ENCODE data around the gene SCFD1.

Gene SCFD1

GRCh38 chr14:30708157-30708556, 86.0 kb downstream of the SCFD1 start:
- peak in 1 of 2 experiments; percentile 5 for DNase-seq (ENCODE audit: low read depth in 1 of 2, low spot score in 1 of 2)
- in situ Hi-C loops (cut with HindIII; ENCODE audit: low pct_unique_long_range_greater_than_20kb, low sequenced_read_pairs) = no loop called here
- no peak for TF ChIP-seq JUND (IDR thresholded peaks at IDR 0.05; ENCODE audit: low read depth)

GRCh38 chr14:30709201-30709600, 87.1 kb downstream of the SCFD1 start:
- no peak for DNase-seq (ENCODE audit: low read depth in 1 of 2, low spot score in 1 of 2)
- in situ Hi-C loops (cut with HindIII; ENCODE audit: low pct_unique_long_range_greater_than_20kb, low sequenced_read_pairs) = no loop called here
- TF ChIP-seq JUND (IDR thresholded peaks at IDR 0.05; ENCODE audit: low read depth) = no peak

GRCh38 chr14:30710876-30711275, 88.8 kb downstream of the SCFD1 start:
- TF ChIP-seq JUND (IDR thresholded peaks at IDR 0.05; ENCODE audit: low read depth) = no peak
- in situ Hi-C loops (cut with HindIII; ENCODE audit: low pct_unique_long_range_greater_than_20kb, low sequenced_read_pairs) = no loop called here
- no peak for DNase-seq (ENCODE audit: low read depth in 1 of 2, low spot score in 1 of 2)

GRCh38 chr14:30719137-30719536, 97.0 kb downstream of the SCFD1 start:
- no peak for TF ChIP-seq JUND (IDR thresholded peaks at IDR 0.05; ENCODE audit: low read depth)
- DNase-seq (ENCODE audit: low read depth in 1 of 2, low spot score in 1 of 2) = no peak
- in situ Hi-C loops (cut with HindIII; ENCODE audit: low pct_unique_long_range_greater_than_20kb, low sequenced_read_pairs) = no loop called here

- no peak for TF ChIP-seq JUND (IDR thresholded peaks at IDR 0.05; ENCODE audit: low read depth)
- DNase-seq (ENCODE audit: low read depth in 1 of 2, low spot score in 1 of 2) = no peak
- in situ Hi-C loops (cut with HindIII; ENCODE audit: low pct_unique_long_range_greater_than_20kb, low sequenced_read_pairs) = no loop called here
Measured at GRCh38 chr14:30725763-30726162, 103.6 kb downstream of the SCFD1 start.

GRCh38 chr14:30728471-30728870, 106.4 kb downstream of the SCFD1 start:
- in situ Hi-C loops (cut with HindIII; ENCODE audit: low pct_unique_long_range_greater_than_20kb, low sequenced_read_pairs) = no loop called here
- TF ChIP-seq JUND (IDR thresholded peaks at IDR 0.05; ENCODE audit: low read depth) = no peak
- DNase-seq (ENCODE audit: low read depth in 1 of 2, low spot score in 1 of 2) = no peak

- DNase-seq (ENCODE audit: low read depth in 1 of 2, low spot score in 1 of 2) = no peak
- TF ChIP-seq JUND (IDR thresholded peaks at IDR 0.05; ENCODE audit: low read depth) = no peak
- in situ Hi-C loops (cut with HindIII; ENCODE audit: low pct_unique_long_range_greater_than_20kb, low sequenced_read_pairs) = no loop called here
Measured at GRCh38 chr14:30737916-30738315, 115.8 kb downstream of the SCFD1 start.

GRCh38 chr14:30738978-30739377, 116.9 kb downstream of the SCFD1 start:
- in situ Hi-C loops (cut with HindIII; ENCODE audit: low pct_unique_long_range_greater_than_20kb, low sequenced_read_pairs) = no loop called here
- TF ChIP-seq JUND (IDR thresholded peaks at IDR 0.05; ENCODE audit: low read depth) = no peak

GRCh38 chr14:30748343-30748742, 126.2 kb downstream of the SCFD1 start:
- in situ Hi-C loops (cut with HindIII; ENCODE audit: low pct_unique_long_range_greater_than_20kb, low sequenced_read_pairs) = no loop called here
- DNase-seq (ENCODE audit: low read depth in 1 of 2, low spot score in 1 of 2) = peak in 1 of 2 experiments; percentile 9
- TF ChIP-seq JUND (IDR thresholded peaks at IDR 0.05; ENCODE audit: low read depth) = no peak

More at GRCh38 chr14:30738978-30739377, 116.9 kb downstream of the SCFD1 start:
- no peak for DNase-seq (ENCODE audit: low read depth in 1 of 2, low spot score in 1 of 2)

GRCh38 chr14:30751646-30752416, 129.7 kb downstream of the SCFD1 start:
- in situ Hi-C loops (cut with HindIII; ENCODE audit: low pct_unique_long_range_greater_than_20kb, low sequenced_read_pairs) = no loop called here
- DNase-seq (ENCODE audit: low read depth in 1 of 2, low spot score in 1 of 2) = no peak
- no peak for TF ChIP-seq JUND (IDR thresholded peaks at IDR 0.05; ENCODE audit: low read depth)

- in situ Hi-C loops (cut with HindIII; ENCODE audit: low pct_unique_long_range_greater_than_20kb, low sequenced_read_pairs) = no loop called here
- DNase-seq (ENCODE audit: low read depth in 1 of 2, low spot score in 1 of 2) = no peak
- no peak for TF ChIP-seq JUND (IDR thresholded peaks at IDR 0.05; ENCODE audit: low read depth)
Measured at GRCh38 chr14:30753452-30753851, 131.3 kb downstream of the SCFD1 start.

GRCh38 chr14:30754778-30755177, 132.7 kb downstream of the SCFD1 start:
- in situ Hi-C loops (cut with HindIII; ENCODE audit: low pct_unique_long_range_greater_than_20kb, low sequenced_read_pairs) = no loop called here
- no peak for DNase-seq (ENCODE audit: low read depth in 1 of 2, low spot score in 1 of 2)
- no peak for TF ChIP-seq JUND (IDR thresholded peaks at IDR 0.05; ENCODE audit: low read depth)

GRCh38 chr14:30756594-30756993, 134.5 kb downstream of the SCFD1 start:
- in situ Hi-C loops (cut with HindIII; ENCODE audit: low pct_unique_long_range_greater_than_20kb, low sequenced_read_pairs) = no loop called here
- no peak for TF ChIP-seq JUND (IDR thresholded peaks at IDR 0.05; ENCODE audit: low read depth)
- no peak for DNase-seq (ENCODE audit: low read depth in 1 of 2, low spot score in 1 of 2)

GRCh38 chr14:30757082-30757481, 135.0 kb downstream of the SCFD1 start:
- in situ Hi-C loops (cut with HindIII; ENCODE audit: low pct_unique_long_range_greater_than_20kb, low sequenced_read_pairs) = no loop called here
- TF ChIP-seq JUND (IDR thresholded peaks at IDR 0.05; ENCODE audit: low read depth) = no peak
- no peak for DNase-seq (ENCODE audit: low read depth in 1 of 2, low spot score in 1 of 2)
